ENCODE measurements around the gene ENTPD2.
A peak's percentile ranks its signal among the peaks of the same experiment; 100 is the strongest.
"Not testable (repeated sequence)": the region's sequence is repeated elsewhere in the genome, so short reads cannot be mapped to it uniquely, and the experiment has no call there.

Gene ENTPD2

GRCh38 chr9:137063311-137064026, 9.6 kb upstream of the ENTPD2 start:
- no peak for DNase-seq

GRCh38 chr9:137062798-137063197, 8.9 kb upstream of the ENTPD2 start:
- DNase-seq = not testable (repeated sequence)

DNA sequence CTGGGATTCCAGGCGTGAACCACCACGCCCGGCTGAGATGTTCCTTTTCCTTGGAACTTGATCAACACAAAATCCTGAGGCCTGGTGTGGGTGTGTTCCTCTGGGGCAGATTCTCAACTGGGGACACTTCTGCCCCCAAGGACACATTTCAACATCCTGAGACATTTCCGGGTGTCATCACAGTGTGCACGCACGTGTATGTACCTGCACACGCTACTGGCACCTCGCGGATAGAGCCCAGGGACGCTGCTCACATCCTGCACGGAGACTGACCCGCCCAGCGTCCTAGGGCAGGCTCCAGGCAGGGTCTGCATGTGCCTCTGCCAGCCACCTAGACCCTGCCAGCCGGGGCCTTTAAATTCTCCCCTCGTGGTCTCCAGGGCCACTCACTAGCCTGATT, 8.5 kb upstream of the ENTPD2 start:
- no peak for DNase-seq

DNA sequence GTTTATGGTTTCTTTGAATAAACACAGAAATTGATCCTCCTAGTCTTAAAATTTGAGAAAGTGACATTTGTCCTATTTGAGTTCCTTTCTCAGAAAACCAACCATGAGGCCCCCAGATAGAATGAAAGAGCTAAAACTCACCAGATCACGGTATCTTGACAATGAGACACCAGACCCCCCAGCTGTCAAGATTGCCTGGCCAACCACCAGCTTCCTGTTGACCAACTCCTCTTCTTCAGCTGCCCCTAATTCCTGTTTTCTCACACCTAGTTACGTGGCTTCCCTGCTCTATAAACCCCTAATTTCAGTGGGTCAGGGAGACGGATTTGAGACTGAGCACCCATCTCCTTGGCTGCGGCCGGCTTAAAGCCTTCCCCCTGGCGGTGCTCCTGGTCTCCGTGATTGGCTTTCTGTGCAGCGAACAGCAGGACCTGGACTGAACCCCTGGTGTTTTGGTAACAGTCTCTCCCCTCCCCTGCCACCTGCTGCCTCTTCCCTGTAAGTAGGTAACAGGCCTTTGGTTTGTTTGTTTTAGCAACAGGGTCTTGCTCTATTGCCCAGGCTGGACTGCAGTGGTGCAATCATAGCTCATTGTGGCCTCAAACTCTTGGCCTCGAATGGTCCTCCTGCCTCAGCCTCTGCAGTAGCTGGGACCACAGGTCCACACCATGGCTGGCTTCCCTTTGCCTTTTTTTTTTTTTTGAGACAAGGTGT, 4.8 kb upstream of the ENTPD2 start:
- DNase-seq = no peak

- no peak for DNase-seq
Observed at GRCh38 chr9:137057545-137057944, 3.7 kb upstream of the ENTPD2 start.

- DNase-seq = no peak
Observed at GRCh38 chr9:137056739-137057415, 3.0 kb upstream of the ENTPD2 start.

GRCh38 chr9:137055385-137056364, 1.8 kb upstream of the ENTPD2 start:
- DNase-seq = peak; percentile 4

DNA sequence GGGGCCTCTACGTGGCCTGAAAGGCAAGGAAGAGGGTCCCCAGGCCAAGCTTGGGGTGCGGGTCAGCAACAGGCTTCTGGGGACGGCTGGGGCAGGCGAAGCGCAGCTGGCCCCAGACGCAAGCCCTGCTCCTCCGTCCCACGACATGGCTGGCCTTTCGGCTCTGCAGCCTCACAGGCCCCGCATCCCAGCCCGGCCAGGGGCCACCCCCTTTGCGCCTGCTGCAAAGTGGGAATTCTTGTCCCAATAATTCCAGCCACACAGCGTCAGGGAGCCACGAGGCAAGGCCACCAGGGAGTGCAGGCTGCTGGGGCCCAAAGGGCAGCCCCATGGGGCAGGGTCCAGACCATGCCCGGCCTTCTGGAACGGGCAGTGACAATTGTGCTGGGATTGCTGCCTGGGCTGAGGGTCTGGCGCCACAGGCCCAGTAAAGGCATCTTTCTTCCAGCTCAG, 1.1 kb upstream of the ENTPD2 start:
- no peak for DNase-seq

DNA sequence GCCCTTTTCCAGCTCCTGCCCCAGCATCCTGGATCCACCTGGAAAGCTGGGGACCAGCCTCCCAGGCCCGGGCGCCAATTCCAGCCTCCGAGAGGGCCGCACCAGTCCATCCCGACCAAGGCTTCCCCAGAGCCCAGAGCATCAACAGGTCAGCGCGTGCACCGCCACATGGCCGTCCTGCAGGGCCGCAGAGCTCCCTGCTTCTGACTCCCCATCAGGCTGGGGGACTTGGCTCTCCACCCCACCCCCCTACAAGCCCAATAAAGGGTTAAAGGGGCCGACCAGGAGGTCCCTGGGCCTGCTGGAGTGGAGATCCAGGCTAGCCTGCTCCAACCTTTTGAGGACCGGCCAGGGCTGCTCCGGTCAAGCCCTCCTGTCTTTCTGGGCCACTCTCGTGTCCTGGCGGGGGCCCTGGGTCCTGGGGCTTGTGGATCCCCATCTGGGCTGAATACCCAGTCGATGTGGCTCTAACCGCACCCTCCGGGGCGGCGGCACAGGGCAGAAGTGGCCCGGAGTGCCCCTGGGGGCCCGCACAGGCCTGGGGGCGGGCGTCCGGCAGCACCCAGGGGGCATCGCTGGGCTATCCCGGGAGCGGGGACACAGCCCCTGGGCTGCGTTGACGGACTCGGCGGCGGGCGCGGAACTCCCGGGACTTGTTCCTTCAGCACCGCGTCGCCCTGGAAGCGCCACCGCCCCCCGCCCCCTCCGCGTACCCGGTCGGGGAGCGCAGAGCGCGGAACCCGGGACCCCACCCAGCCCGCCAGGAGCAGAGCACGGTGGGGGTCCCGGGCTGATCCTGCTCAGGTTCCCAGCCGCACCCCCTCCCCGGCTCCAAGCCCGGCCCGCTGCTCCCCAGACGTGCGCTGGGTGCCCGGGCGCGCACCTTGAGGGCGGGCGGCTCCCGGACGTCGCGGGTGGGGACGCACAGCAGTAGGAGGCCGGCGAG, 590 bp downstream of the ENTPD2 start:
- DNase-seq = no peak

DNA sequence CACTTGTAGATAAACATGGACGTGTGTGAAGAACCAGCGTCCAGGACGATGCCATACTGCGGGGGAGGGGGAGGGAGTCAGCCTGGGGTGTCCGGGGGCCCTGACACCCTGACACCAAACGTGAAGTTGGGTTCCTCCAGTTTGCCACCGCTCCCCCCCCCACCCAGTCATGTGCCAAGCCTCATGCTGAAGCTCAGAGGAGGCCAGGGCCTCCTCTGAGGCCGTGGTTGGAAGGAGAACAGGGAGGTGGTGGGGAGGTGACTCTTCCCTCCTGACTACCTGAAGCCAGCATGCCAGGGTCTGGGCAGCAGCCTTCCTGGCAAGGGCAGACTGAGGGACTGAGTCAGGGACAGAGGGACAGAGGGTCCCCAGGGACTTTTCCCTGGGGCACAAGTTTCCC, 1.6 kb downstream of the ENTPD2 start:
- DNase-seq = no peak

- no peak for DNase-seq
Observed at GRCh38 chr9:137051145-137051724, 2.6 kb downstream of the ENTPD2 start.

- DNase-seq = no peak
Observed at GRCh38 chr9:137050570-137050969, 3.3 kb downstream of the ENTPD2 start.

DNA sequence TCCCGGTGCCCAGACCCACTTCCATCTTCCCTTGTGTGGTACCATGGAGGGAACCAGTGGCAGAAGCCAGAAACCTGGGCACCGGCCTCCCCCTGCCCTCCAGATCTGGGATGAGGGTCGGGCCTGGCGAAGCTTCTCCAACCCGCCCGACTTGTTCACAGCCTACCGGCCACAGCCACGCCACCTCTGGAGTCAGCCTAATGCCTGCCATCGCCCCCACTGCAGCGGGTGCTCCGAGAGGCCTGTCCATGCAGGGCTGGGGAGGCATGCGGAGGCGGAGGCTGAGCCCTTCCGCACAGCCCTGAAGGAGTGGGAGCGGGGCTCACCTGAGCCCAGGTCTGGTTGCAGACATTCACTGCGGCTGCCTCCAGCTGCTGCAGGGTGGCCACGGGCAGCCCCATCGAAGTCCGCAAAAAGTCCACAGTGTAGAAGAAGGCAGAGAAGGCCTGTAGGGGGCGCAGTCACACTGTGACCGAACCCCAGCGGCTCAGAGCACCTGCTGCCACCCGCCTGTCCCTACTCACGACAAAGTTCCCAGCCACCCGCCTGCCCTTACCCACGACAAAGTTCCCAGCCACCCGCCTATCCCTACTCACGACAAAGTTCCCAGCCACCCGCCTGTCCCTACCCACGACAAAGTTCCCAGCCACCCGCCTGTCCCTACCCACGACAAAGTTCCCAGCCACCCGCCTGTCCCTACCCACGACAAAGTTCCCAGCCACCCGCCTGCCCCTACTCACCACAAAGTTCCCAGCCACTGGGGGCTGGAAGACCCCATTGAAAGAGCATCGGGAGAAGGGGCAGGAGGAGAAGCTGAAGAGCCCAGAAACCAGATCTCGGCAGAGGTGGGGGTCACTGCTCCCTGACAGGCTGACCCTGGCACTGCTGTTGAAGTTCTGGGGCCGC, 4.1 kb downstream of the ENTPD2 start:
- peak; percentile 30 for DNase-seq

DNA sequence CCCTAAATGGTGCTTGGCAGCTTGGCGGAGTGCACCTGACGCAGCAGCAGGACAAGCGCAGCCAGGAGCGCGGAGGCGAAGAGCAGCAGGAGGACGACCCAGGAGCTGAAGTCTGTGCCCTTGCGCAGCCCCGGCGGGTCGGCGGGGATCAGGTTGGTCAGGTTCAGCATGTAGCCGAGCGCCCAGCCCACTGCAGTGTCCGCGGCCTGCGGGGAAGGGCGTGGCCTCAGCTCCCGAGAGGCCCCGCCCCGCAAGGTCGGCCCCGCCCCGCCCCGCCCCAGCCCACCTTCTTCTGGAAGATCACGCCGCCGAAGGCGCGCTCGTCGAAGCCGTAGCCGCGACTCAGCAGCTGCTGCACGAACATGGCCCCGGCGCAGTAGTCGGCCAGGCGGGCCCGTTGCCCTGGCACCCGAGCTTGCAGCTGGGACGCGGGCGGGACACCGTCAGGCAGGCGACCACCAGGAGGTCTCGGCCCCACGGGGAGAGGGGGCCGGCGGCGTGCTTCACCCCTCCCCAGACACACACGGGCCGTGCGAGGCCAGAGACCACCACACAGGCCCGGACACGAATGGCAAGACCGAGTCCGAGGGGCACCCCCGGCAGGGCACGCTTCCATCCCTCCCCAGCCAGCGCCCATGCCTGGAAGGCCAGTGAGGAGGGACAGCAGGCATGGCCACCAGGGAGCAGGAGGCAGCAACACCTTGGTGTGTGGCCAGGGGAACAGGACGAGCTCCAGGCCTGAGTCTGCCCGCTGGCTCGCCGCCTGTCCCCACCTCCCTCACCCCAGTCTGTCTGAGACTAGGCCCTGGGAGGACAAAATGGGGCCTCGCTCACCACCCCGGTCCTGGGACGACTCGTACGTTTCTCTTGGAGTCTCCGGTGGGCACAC, 5.0 kb downstream of the ENTPD2 start:
- DNase-seq = no peak

GRCh38 chr9:137046088-137046787, 7.6 kb downstream of the ENTPD2 start, which contains the start of gene NPDC1:
Gene NPDC1, minus strand, starts transcription at chr9:137046177. Its CDS starts 188 bp downstream, at chr9:137045989.
- peak; percentile 67 for DNase-seq

DNA sequence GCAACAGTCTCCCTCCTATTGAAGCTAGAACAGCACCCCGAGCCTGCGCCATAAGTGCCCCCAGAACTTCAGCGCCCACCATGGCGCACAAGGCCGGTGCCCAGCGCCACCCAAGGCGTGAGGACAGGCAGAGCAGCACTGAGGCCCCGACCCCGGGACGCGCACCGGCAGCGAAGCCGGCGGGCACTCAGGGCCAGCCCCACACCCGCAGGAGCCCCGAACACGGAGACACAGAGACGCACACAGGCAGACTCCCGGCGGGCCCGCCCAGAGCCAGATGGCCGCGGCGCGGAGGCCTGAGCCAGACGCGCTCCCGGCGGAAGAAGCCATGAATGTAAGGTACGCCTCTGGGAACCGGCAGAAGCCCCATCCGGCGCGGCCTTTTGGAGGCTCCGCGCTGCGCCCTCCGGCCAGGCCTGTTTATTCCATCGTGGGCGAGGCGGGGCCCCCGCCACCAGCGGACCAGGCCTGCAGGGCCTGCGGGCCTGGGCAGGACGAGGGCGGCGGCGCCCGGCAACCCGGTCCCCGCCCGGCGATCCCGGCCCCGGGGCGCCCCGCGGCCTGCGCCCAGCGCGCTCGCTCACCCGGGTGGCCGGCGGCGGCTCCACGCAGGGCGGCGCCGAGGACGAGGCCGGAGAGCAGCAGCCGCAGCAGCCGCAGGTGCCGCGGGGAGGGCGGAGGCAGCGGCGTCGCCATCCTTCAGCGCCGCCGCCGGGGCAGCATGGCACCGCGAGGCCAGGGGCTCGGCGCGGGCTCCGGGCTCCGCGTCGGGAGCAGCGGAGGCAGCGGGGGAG, 8.4 kb downstream of the ENTPD2 start:
- DNase-seq = peak; percentile 8

GRCh38 chr9:137044502-137045177, 9.2 kb downstream of the ENTPD2 start:
- peak; percentile 42 for DNase-seq

Data from NCI-H1105 treated with DMSO at 0.1 percent for 48 hours (cell line).